IMR-90 (cell line): ENCODE results near the gene TJP3. TPM values are rescaled to one million over a fixed set of nuclear protein-coding genes. Genes with fewer than 3 reads are reported as not detected.

ENCODE experiments used
- ATAC-seq: fragments of 200-7000 bp; cut with Tn5 transposase; 2 replicates; pipeline ENCODE4 v1.9.1; 2020; ENCODE audit warnings: low read depth, mild to moderate bottlenecking, moderate library complexity
- BruUV-seq: library from RNA; stranded (reverse); fragments of 400-500 nt; replicated peaks from 2 replicates; lab custom pipeline; 2021; lab: Mats Ljungman, UMichigan
- CTCF ChIA-PET: fragments of 300-600 bp; formaldehyde crosslinking; extraction: SDS; loops from one replicate; lab custom pipeline; 2021; ENCODE audit warnings: antibody characterized with exemption; lab: Yijun Ruan, JAX
- POLR2A ChIA-PET: fragments of 300-600 bp; sonication (Branson Sonifier 250); formaldehyde crosslinking; loops from one replicate; lab custom pipeline; 2022; ENCODE audit warnings: antibody characterized with exemption; ENCODE audit not compliant: unreplicated experiment; lab: Charles Lee
- DNase-seq: peaks from one replicate; pipeline ENCODE4 v3.0.0; 2013
- H2AFZ ChIP-seq: replicated peaks from 2 replicates; pipeline ENCODE3; 2013; ENCODE audit warnings: low read length, mild to moderate bottlenecking; ENCODE audit not compliant: poor library complexity
- H2AK5ac ChIP-seq: 2 replicates; pipeline ENCODE4 v1.6.1; 2013; ENCODE audit warnings: low read depth, low read length, inconsistent platforms
- H2AK9ac ChIP-seq: replicated peaks from 2 replicates; pipeline ENCODE3; 2013; ENCODE audit warnings: mild to moderate bottlenecking, low read depth, low read length, moderate library complexity; ENCODE audit not compliant: poor library complexity
- H2BK120ac ChIP-seq: 2 replicates; pipeline ENCODE4 v1.6.1; 2013; ENCODE audit warnings: low read depth, low read length, inconsistent platforms
- H2BK15ac ChIP-seq: 3 replicates; pipeline ENCODE4 v1.6.1; 2013; ENCODE audit warnings: low read depth, low read length, inconsistent platforms
- H2BK20ac ChIP-seq: 2 replicates; pipeline ENCODE4 v1.6.1; 2013; ENCODE audit warnings: low read depth, mild to moderate bottlenecking, inconsistent platforms, low read length, moderate library complexity
- H2BK5ac ChIP-seq: 2 replicates; pipeline ENCODE4 v1.6.1; 2013; ENCODE audit warnings: mild to moderate bottlenecking, low read depth, low read length, inconsistent platforms; ENCODE audit not compliant: poor library complexity, severe bottlenecking
- H3K14ac ChIP-seq: replicated peaks from 2 replicates; pipeline ENCODE4 v1.6.1; 2013; ENCODE audit warnings: low read depth, low read length, inconsistent platforms
- H3K18ac ChIP-seq: 2 replicates; pipeline ENCODE4 v1.6.1; 2013; ENCODE audit warnings: low read depth, low read length, control low read depth
- H3K23ac ChIP-seq: 2 replicates; pipeline ENCODE4 v1.6.1; 2013; ENCODE audit warnings: low read depth, low read length, inconsistent platforms
- H3K27ac ChIP-seq: 2 replicates; pipeline ENCODE4 v1.5.1; 2013; ENCODE audit warnings: mild to moderate bottlenecking, control low read depth, low read length; ENCODE audit not compliant: insufficient read depth
- H3K27me3 ChIP-seq: 2 replicates; pipeline ENCODE4 v1.6.1; 2013; ENCODE audit warnings: low read length; ENCODE audit not compliant: control insufficient read depth, insufficient read depth
- H3K36me3 ChIP-seq: 2 replicates; pipeline ENCODE4 v1.6.1; 2013; ENCODE audit warnings: low read length, mixed read lengths; ENCODE audit not compliant: control insufficient read depth, insufficient read depth
- H3K4ac ChIP-seq: 2 replicates; pipeline ENCODE4 v1.6.1; 2013; ENCODE audit warnings: low read depth, low read length, inconsistent platforms
- H3K4me1 ChIP-seq: 2 replicates; pipeline ENCODE4 v1.6.1; 2013; ENCODE audit warnings: low read length, mixed read lengths; ENCODE audit not compliant: control insufficient read depth, insufficient read depth
- H3K4me2 ChIP-seq: 2 replicates; pipeline ENCODE4 v1.6.1; 2013; ENCODE audit warnings: low read depth, mild to moderate bottlenecking, control low read depth, low read length, moderate library complexity
- H3K4me3 ChIP-seq: 2 replicates; pipeline ENCODE4 v1.5.1; 2013; ENCODE audit warnings: low read depth, mild to moderate bottlenecking, control low read depth, low read length, moderate library complexity; ENCODE audit not compliant: insufficient read depth
- H3K56ac ChIP-seq: 2 replicates; pipeline ENCODE4 v1.6.1; 2013; ENCODE audit warnings: low read length, inconsistent platforms; ENCODE audit not compliant: insufficient read depth; ENCODE audit errors: extremely low read depth
- H3K79me1 ChIP-seq, 2 experiments: 2 replicates each; pipeline ENCODE4 v1.6.1; 2013; ENCODE audit warnings: low read length in 2 of 2, inconsistent platforms in 1 of 2, low read depth in 1 of 2
- H3K9ac ChIP-seq: 2 replicates; pipeline ENCODE4 v1.6.1; 2013; ENCODE audit warnings: low read depth, low read length, control low read depth
- H3K9me1 ChIP-seq: 2 replicates; pipeline ENCODE4 v1.6.1; 2013; ENCODE audit warnings: low read length, inconsistent platforms; ENCODE audit not compliant: insufficient read depth
- H3K9me3 ChIP-seq: 2 replicates; pipeline ENCODE4 v1.6.1; 2013; ENCODE audit warnings: low read length; ENCODE audit not compliant: control insufficient read depth, insufficient read depth
- H4K20me1 ChIP-seq: 2 replicates; pipeline ENCODE4 v1.6.1; 2013; ENCODE audit warnings: low read length, inconsistent platforms; ENCODE audit not compliant: insufficient read depth
- H4K5ac ChIP-seq: 2 replicates; pipeline ENCODE4 v1.6.1; 2013; ENCODE audit warnings: mild to moderate bottlenecking, low read depth, low read length, control low read depth
- H4K8ac ChIP-seq, 2 experiments: 2 replicates each; pipeline ENCODE4 v1.6.1; 2013; ENCODE audit warnings: low read depth in 2 of 2, low read length in 2 of 2, control low read depth in 1 of 2, inconsistent platforms in 1 of 2
- H4K91ac ChIP-seq: 2 replicates; pipeline ENCODE4 v1.6.1; 2013; ENCODE audit warnings: low read depth, low read length, inconsistent platforms; ENCODE audit not compliant: insufficient read depth
- CHD1 ChIP-seq: IDR thresholded peaks from 2 replicates; pipeline ENCODE4 v1.6.1; 2012; ENCODE audit warnings: low read depth, low read length, improper control_type of control experiment
- WGBS, 2 experiments: methylation state at CpG; one replicate each; pipeline versions ENCODE4 v1.1.5 to v1.1.7; 2013; ENCODE audit warnings: missing lambda C conversion rate in 2 of 2; ENCODE audit not compliant: insufficient read length in 1 of 2; ENCODE audit errors: extremely low coverage in 2 of 2; 5-methylcytosine and 5-hydroxymethylcytosine counted together
- dilution Hi-C: fragments of 300-500 bp; cut with HindIII; formaldehyde crosslinking; loops from one replicate; pipeline ENCODE4 v1.14.3; 2018; ENCODE audit warnings: low sequenced_read_pairs; ENCODE audit not compliant: unreplicated experiment
- in situ Hi-C: fragments of 300-500 bp; cut with MboI; formaldehyde crosslinking; loops from 3 replicates; pipeline ENCODE4 v1.14.3; 2019; ENCODE audit warnings: low sequenced_read_pairs, inconsistent platforms, mixed read lengths
- intact Hi-C: fragments of 100-400 bp; cut with micrococcal nuclease; formaldehyde crosslinking; loops from 2 replicates; pipeline ENCODE4 v1.10.0; 2022
- polyA plus RNA-seq, 3 experiments: library from polyadenylated mRNA; depleted of rRNA; stranded (reverse); fragments of >200 nt; gene quantifications; 2 replicates each; pipeline ENCODE4 v1.2.3, GENCODE V29; 2012; ENCODE audit warnings: low replicate concordance in 1 of 3
- total RNA-seq: library from RNA; depleted of rRNA; stranded (reverse); fragments of >200 nt; gene quantifications from 2 replicates; pipeline ENCODE4 v1.2.3, GENCODE V29; 2012

The TJP3 gene
- total and polyA plus RNA-seq, 2 of the 4 experiments (the other 2 are of a cell fraction) = not detected

DNA sequence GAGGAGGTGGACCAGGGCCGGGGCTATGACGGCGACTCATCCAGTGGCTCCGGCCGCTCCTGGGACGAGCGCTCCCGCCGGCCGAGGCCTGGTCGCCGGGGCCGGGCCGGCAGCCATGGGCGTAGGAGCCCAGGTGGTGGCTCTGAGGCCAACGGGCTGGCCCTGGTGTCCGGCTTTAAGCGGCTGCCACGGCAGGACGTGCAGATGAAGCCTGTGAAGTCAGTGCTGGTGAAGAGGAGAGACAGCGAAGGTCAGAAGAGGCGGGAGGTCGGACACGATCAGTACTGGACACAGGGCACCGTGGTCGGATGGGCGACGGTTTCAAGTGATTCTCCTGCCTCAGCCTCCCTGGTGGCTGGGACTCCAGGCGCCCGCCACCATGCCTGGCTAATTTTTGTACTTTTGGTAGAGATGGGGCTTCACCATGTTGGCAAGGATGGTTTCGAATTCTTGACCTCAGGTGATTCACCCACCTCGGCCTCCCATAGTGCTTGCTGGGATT lies 22.3 kb downstream of the TJP3 start:
- no peak overlapping the region for H2BK5ac ChIP-seq
- TF ChIP-seq CHD1 = no peak
- H3K79me1 ChIP-seq = no peaks in the 10 kb centered on the region
- no peak overlapping the region for H3K4ac ChIP-seq
- no peak overlapping the region for H3K27ac ChIP-seq
- POLR2A ChIA-PET = no interaction called here
- no peaks in the 10 kb centered on the region for H3K4me1 ChIP-seq
- peaks cover 10% of the 10 kb centered on the region for H3K27me3 ChIP-seq
- H3K9me1 ChIP-seq = no peaks in the 10 kb centered on the region
- DNase-seq (no peak), ATAC-seq (no peak)
- no peak overlapping the region for H3K4me3 ChIP-seq
- CTCF ChIA-PET = no interaction called here
- H2AFZ ChIP-seq = no peak overlapping the region
- H3K36me3 ChIP-seq = no peaks in the 10 kb centered on the region
- H4K8ac ChIP-seq = no peak overlapping the region
- H4K91ac ChIP-seq = no peak overlapping the region
- no peak overlapping the region for H4K5ac ChIP-seq
- no peak overlapping the region for H3K56ac ChIP-seq
- no peak overlapping the region for H3K23ac ChIP-seq
- intact Hi-C loops (no loop called here), in situ Hi-C loops (no loop called here), dilution Hi-C loops (no loop called here)
- no peak overlapping the region for H2BK15ac ChIP-seq
- H4K20me1 ChIP-seq = no peaks in the 10 kb centered on the region
- no peak overlapping the region for H2AK9ac ChIP-seq
- no peak overlapping the region for H3K4me2 ChIP-seq
- no peak overlapping the region for H2BK120ac ChIP-seq
- H2BK20ac ChIP-seq = no peak overlapping the region
- no peak overlapping the region for H3K14ac ChIP-seq
- no peaks in the 10 kb centered on the region; the same call in 1 of the 2 replicates for H3K9me3 ChIP-seq
- H2AK5ac ChIP-seq = no peak overlapping the region
- no peak overlapping the region for H3K9ac ChIP-seq
- no TSS peak for BruUV-seq
- H3K18ac ChIP-seq = no peak overlapping the region
- WGBS, 2 experiments = 86% methylated on average over 18 of the region's 32 CpGs; no CpG with 5 or more reads in 1 of the 2 experiments
